ENCODE results near the gene SWI5. TPM values are rescaled to one million over a fixed set of nuclear protein-coding genes. Genes with fewer than 3 reads are reported as not detected.

The SWI5 gene
- total RNA-seq, 1 experiment from 2014 or later = 63.1 TPM

DNA sequence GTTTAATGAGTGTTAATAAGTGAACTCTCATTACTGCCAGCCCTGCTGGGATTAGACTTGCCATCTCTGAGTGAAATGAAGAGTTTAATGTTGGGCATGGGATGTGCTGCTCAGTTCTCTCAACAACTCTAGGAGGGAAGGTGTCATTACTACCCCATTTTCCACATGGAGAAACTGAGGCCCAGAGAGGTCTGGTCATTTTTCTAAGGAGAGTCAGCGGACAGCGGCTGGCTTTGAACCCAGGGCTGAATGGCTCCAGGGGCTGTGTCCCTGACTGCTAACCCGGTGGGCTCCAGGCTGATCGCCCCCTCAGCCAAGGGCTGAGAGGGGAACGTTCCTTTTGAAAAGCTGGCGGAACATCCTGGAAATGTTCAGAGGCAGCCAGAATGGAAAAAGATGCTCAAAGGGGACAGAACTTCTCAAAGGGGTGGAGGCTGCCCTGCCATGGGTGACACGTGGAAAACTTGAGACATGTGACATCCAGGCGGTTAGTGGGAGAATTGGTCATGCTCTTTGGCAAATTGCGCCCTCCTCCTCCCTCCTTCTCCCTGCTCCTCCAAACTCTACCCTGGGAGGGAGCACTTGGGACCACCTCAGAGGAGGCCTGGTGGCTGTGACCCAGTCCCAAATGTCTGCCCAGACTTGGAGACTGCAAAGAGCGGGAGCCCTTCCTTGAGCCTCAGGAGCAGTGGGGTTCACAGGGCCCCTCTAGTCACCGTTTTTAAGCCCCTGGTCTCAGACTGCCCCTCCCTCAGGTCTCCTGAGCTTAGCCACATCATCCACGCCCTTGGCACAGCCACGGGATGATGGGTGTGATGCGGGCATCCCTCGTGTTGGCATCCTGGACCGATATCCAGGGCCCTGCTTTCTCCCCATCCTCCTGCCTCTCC is 44.2 kb upstream of the SWI5 start:
- no TSS peak for BruUV-seq (replicated peaks)
- no peaks in the 10 kb centered on the region for H3K4me1 ChIP-seq (ENCODE audit: insufficient read depth, low read length)
- DNase-seq = no peak
- H4K20me1 ChIP-seq (ENCODE audit: low read length) = no peaks in the 10 kb centered on the region
- H3K27me3 ChIP-seq (ENCODE audit: low read length) = no peaks in the 10 kb centered on the region
- H3K36me3 ChIP-seq (ENCODE audit: low read depth, low read length) = no peaks in the 10 kb centered on the region
- no peak for TF ChIP-seq CTCF (conservative IDR thresholded peaks at IDR 0.05; ENCODE audit: low read depth, low read length)
- no peak for TF ChIP-seq EZH2phosphoT487 (IDR thresholded peaks at IDR 0.05; ENCODE audit: borderline replicate concordance, low read length)
- no peak for TF ChIP-seq EZH2 (IDR thresholded peaks at IDR 0.05; ENCODE audit: low read length, unreplicated experiment)
- H3F3A ChIP-seq (ENCODE audit: low read length, unreplicated experiment) = no peaks in the 10 kb centered on the region
- no peaks in the 10 kb centered on the region for H3K9me3 ChIP-seq (ENCODE audit: low read length)
- intact Hi-C loops (cut with micrococcal nuclease) = no loop called here
- no peak overlapping the region for H3K9ac ChIP-seq (ENCODE audit: low read length)
- H3K9me2 ChIP-seq (replicated peaks; ENCODE audit: low read length) = no peaks in the 10 kb centered on the region
- no peaks in the 10 kb centered on the region for H3K79me2 ChIP-seq (ENCODE audit: low read length)
- no peak overlapping the region for H3K27ac ChIP-seq (ENCODE audit: low read length)
- H3K4me3 ChIP-seq (ENCODE audit: low read length) = no peak overlapping the region
- ATAC-seq = no peak
- ChIA-PET CTCF (no interaction called here), POLR2A (ENCODE audit: unreplicated experiment) (no interaction called here)
- H2AFZ ChIP-seq (ENCODE audit: low read length) = no peak overlapping the region
- no peak overlapping the region for H3K4me2 ChIP-seq (ENCODE audit: low read length)

- CTCF ChIA-PET = no interaction called here
Measured at GRCh38 chr9:128232528-128233428, 43.3 kb upstream of the SWI5 start.

More at GRCh38 chr9:128232528-128233428, 43.3 kb upstream of the SWI5 start:
- no peak overlapping the region for H3K4me3 ChIP-seq (ENCODE audit: low read length)
- no peak overlapping the region for H3K27ac ChIP-seq (ENCODE audit: low read length)
- H3K9ac ChIP-seq (ENCODE audit: low read length) = no peak overlapping the region
- TF ChIP-seq EZH2phosphoT487 (IDR thresholded peaks at IDR 0.05; ENCODE audit: borderline replicate concordance, low read length) (no peak), CTCF (conservative IDR thresholded peaks at IDR 0.05; ENCODE audit: low read depth, low read length) (no peak), EZH2 (IDR thresholded peaks at IDR 0.05; ENCODE audit: low read length, unreplicated experiment) (no peak)
- no peak overlapping the region for H3K4me2 ChIP-seq (ENCODE audit: low read length)
- H3F3A ChIP-seq (ENCODE audit: low read length, unreplicated experiment) = no peaks in the 10 kb centered on the region
- no peak for DNase-seq
- no peak overlapping the region for H2AFZ ChIP-seq (ENCODE audit: low read length)
- no peaks in the 10 kb centered on the region for H3K79me2 ChIP-seq (ENCODE audit: low read length)
- H3K4me1 ChIP-seq (ENCODE audit: insufficient read depth, low read length) = no peaks in the 10 kb centered on the region
- no TSS peak for BruUV-seq (replicated peaks)
- H3K9me2 ChIP-seq (replicated peaks; ENCODE audit: low read length) = no peaks in the 10 kb centered on the region
- no peaks in the 10 kb centered on the region for H3K36me3 ChIP-seq (ENCODE audit: low read depth, low read length)
- intact Hi-C loops (cut with micrococcal nuclease) = no loop called here
- no peak for ATAC-seq
- H3K9me3 ChIP-seq (ENCODE audit: low read length) = no peaks in the 10 kb centered on the region
- POLR2A ChIA-PET (ENCODE audit: unreplicated experiment) = no interaction called here
- H4K20me1 ChIP-seq (ENCODE audit: low read length) = no peaks in the 10 kb centered on the region
- no peaks in the 10 kb centered on the region for H3K27me3 ChIP-seq (ENCODE audit: low read length)
